ENCODE data around the gene TRIP13. TPM values are rescaled to one million over a fixed set of nuclear protein-coding genes. Genes with fewer than 3 reads are reported as not detected.
A peak's percentile ranks its signal among the peaks of the same experiment; 100 is the strongest.
"Not testable (repeated sequence)": the region's sequence is repeated elsewhere in the genome, so short reads cannot be mapped to it uniquely, and the experiment has no call there.

Gene TRIP13
- total RNA-seq, 1 experiment from 2014 or later = 82.0 TPM

DNA sequence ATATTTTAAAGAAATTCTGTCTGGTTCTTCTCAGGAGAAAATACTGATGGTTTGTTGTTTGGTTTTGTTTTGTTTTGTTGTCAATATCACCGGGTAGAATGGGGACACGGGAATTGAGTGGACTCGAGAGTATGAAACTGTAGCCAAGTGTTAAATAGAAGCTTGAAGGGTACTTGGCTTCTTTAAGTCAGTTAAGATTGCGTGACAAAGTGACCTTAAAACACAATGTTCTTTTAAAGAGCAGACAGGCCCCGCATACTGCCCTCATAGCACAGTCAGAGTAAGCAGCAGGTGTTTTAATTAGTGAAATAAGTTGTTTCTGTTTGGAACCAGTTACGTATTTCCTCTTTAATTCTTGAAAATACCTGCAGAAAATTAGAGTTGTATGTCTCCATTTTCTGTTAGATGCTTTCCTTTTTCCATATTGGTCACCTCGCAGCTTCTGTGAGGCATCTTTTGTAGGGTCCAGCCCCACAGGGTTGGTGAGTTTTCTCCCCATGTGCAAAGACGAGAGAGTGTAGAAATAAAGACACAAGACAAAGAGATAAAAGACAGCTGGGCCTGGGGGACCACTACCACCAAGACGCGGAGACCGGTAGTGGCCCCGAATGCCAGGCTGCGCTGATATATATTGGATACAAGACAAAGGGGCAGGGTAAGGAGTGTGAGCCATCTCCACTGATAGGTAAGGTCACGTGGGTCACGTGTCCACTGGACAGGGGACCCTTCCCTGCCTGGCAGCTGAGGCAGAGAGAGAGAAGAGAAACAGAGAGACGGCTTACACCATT lies 9.6 kb downstream of the TRIP13 start:
- H3K36me3 ChIP-seq = peaks cover 68% of the 10 kb centered on the region
- no peak overlapping the region for H3K4me3 ChIP-seq
- H3K27me3 ChIP-seq = no peaks in the 10 kb centered on the region
- no peaks in the 10 kb centered on the region for H3K9me3 ChIP-seq
- DNase-seq = no peak

DNA sequence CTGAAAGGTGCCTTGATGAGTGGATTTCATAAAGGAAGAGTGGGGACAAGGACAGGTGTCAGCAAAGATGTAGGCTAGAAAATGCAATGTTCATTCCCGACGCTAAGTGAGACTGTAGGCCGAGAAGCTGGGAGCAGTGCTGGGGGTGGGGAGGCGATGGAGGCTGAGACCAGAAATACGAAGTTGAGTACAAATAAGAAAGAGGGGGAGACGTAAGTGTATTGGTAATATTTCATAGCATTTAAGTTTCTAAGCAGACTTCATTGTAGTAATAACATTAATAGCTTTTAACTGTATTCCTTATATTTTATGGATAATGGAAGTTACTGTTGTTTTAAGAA lies 11.0 kb downstream of the TRIP13 start:
- no peak overlapping the region for H3K4me3 ChIP-seq
- no peaks in the 10 kb centered on the region for H3K27me3 ChIP-seq
- no peak for DNase-seq
- H3K9me3 ChIP-seq = no peaks in the 10 kb centered on the region
- H3K36me3 ChIP-seq = peaks cover 81% of the 10 kb centered on the region

DNA sequence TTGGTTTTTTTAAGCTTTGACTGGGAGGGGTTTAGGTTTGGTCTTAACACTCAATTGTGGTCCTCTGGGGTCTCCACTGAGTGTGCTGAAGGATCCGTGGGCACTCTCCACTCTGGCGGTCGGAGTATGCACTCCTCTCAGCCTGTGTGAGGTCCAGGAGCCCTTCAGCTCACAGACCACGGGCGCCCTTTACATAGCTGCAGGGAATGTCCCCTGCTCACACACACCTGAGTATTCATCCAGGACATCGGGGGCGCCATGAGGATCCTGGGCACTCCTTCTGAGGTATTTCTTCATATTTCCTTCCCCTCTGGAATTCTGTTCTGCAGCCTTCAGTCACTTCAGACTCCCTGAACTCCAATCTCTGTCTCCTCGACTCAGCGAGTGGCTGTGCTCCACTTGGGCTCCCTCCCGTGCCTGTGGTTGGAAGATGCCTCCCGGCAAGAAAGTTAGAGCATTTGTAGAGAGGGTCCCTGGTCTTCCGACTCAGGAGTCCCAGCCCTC lies 12.5 kb downstream of the TRIP13 start:
- no peak overlapping the region for H3K4me3 ChIP-seq
- DNase-seq = no peak
- peaks cover 89% of the 10 kb centered on the region for H3K36me3 ChIP-seq
- H3K27me3 ChIP-seq = no peaks in the 10 kb centered on the region
- H3K9me3 ChIP-seq = no peaks in the 10 kb centered on the region

DNA sequence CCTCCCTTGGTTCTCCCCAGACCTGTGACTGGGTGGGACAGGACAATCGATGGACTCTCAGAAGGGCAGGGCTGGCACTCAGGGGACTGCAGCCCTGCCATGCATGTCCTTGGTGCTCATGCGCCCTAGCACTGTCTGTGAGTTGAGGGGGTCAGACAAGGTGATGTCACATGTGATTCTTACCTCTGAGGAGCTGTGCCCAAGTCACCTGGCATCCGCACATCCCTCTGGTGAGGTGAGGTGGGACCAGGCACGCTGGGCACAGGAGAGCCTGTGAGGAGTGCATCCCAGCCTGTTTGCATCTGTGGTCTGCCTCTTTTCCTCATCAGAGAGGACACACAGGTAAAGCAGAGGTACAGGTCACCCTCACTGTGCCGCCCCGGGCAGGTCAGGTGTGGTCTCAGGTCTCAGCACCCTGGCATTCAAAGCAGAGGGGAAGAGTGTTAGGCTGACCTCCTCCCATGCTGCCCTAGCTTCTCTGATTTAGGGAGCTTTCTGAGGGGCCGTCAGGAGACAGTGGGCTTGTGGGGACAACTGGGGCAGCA lies 14.8 kb downstream of the TRIP13 start:
- DNase-seq = no peak
- Histone ChIP-seq H3K4me3 (no peak overlapping the region), H3K36me3 (peaks cover 71% of the 10 kb centered on the region), H3K9me3 (no peaks in the 10 kb centered on the region), H3K27me3 (no peaks in the 10 kb centered on the region)

DNA sequence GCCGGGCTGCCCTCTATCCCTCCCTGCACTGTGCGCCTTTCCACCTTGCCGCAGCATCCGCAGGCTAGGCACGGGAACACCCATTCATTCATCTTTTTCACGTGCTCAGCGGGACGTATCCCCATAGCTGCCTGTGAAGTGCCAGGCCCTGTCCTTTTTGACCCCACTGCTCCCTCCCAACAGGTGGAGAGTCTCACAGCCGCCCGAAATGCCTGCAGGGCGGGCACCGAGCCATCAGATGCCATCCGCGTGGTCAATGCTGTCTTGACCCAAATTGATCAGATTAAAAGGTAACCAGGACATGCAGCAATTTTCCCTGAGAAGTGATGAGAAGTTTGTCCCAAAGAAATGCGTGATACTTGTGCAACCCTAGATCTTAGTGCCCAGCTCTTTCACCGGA lies 15.5 kb downstream of the TRIP13 start:
- Histone ChIP-seq H3K4me3 (no peak overlapping the region), H3K9me3 (no peaks in the 10 kb centered on the region), H3K36me3 (peaks cover 69% of the 10 kb centered on the region), H3K27me3 (no peaks in the 10 kb centered on the region)
- DNase-seq = no peak

DNA sequence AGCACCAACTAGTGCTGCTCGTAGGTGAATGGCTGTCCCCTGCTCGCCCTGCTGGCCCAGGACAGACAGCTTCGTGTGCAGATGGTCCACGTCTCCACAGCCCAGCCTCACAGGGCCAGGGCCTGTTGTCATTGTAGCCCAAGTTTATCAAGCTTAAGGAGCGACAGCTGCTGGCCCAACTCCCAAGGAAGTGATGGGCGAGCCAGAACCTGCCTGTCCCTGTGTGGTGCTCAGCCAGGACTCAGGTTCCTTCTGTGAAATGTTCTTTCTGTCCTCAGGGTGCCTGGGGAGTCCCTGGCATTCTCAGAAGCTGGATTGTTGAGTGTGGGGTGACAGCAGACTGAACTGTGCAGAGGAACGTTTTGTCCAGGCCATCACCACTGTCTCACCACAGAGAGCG lies 16.4 kb downstream of the TRIP13 start:
- no peaks in the 10 kb centered on the region for H3K9me3 ChIP-seq
- DNase-seq = no peak
- H3K4me3 ChIP-seq = no peak overlapping the region
- H3K36me3 ChIP-seq = peaks cover 72% of the 10 kb centered on the region
- no peaks in the 10 kb centered on the region for H3K27me3 ChIP-seq

DNA sequence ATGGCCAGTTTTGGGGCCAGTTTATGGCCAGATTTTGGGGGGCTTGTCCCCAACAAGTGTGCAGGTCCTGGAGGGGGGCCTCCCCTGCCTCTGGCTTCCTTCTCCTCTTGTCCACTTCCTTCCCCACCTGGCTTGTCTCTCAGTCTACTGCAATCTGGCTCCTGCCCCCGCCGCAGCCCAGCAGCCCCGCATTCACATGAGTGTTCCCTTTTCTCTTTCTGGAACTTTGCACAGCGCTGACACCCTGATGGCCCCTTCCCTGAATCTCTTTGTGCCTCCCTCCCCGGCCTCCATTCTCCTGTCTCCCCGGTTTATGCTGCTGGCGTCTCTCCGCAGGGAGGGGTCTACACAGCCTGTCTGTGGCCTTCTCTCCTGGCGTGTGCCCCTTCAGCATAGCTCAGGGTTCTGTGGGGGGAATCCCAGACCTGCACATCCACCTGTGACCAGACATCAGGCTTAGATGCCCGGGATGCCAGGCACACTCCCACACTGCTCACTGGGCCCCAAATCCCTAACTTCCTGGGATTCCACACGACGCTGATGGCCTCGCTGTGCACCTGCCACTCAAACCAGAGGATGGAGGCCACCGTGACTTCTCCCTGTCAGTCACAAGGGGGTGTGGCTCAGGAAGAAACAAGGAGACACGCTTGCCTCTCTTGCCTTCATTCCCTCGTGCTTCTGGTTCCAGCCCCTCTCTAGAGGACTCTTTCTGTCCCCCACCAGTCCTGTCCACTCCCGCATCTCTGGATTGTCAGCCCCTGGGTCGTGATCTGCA lies 17.5 kb downstream of the TRIP13 start:
- Histone ChIP-seq H3K4me3 (no peak overlapping the region), H3K27me3 (no peaks in the 10 kb centered on the region), H3K9me3 (no peaks in the 10 kb centered on the region), H3K36me3 (peaks cover 73% of the 10 kb centered on the region)
- DNase-seq = no peak

DNA sequence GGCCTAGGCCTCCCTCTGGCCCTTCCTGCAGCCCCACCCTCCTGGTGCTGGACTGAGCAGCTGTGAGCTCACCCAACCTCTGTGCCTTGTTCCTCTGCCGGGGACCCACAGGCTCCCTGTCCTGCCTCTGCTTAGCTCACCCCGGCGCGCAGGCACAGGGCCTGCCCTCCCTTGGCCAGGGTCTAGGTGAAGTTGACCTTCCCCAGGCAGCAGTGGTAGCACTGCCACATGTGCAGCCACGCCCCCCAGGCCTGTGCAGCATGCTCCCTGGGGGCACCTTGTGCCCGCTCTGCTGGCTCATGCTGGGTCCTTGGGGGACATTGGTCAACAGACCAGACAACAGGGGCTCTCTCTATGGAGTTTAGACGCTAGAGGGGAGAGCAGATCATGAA lies 18.1 kb downstream of the TRIP13 start:
- no peak overlapping the region for H3K4me3 ChIP-seq
- no peak for DNase-seq
- no peaks in the 10 kb centered on the region for H3K27me3 ChIP-seq
- peaks cover 70% of the 10 kb centered on the region for H3K36me3 ChIP-seq
- no peaks in the 10 kb centered on the region for H3K9me3 ChIP-seq

DNA sequence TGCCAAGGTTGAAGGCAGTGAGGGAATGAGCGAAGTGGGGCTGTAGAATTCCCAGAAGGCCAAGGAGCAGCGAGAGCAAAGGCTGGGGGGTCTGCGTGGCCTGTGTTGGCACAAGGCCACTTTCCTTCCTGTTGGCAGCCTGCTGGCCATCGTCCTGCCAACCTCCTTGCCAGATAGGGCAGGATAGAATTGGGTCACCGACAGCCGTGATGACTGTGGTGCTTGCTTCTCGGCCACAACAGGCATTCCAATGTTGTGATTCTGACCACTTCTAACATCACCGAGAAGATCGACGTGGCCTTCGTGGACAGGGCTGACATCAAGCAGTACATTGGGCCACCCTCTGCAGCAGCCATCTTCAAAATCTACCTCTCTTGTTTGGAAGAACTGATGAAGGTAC lies 18.9 kb downstream of the TRIP13 start:
- H3K36me3 ChIP-seq = peaks cover 70% of the 10 kb centered on the region
- no peaks in the 10 kb centered on the region for H3K9me3 ChIP-seq
- H3K4me3 ChIP-seq = no peak overlapping the region
- peak; percentile 56 for DNase-seq
- no peaks in the 10 kb centered on the region for H3K27me3 ChIP-seq

DNA sequence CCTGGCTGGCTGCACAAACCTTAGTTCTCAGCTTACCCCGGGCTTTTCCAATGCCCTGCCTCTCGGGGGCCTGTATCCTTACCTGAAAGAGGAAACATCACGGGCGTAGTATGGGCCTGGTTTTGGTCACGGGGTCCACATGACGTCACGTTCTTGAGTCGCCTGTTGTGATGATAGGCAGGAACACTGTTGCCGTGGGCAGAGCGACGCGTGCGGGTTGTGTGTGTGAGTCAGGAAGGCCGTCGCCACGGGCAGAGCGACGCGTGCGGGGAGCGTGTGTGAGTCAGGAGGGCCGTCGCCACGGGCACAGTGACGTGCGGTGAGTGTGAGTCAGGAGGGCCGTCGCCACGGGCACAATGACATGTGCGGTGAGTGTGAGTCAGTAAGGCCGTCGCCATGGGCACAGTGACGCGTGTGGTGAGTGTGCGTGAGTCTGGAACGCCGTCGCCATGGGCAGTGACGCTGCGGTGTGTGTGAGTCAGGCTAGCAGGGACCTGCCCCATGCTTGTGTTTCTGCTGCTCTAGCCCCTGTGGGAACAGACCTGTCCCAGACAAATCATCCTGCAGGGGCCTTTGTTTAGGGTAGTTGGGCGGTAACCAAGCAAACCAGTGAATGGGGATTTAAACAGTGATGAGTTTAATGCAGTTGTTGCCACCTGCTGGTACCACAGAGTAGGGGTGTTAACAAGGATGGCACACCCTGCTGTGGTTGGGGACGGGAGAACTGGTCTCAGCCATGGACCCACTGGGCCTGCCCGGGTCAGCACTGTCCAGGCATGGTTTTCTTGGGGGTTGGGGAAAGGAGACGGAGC lies 19.8 kb downstream of the TRIP13 start:
- Histone ChIP-seq H3K27me3 (no peaks in the 10 kb centered on the region), H3K36me3 (peaks cover 70% of the 10 kb centered on the region), H3K4me3 (no peak overlapping the region), H3K9me3 (no peaks in the 10 kb centered on the region)
- DNase-seq = peak; percentile 96

DNA sequence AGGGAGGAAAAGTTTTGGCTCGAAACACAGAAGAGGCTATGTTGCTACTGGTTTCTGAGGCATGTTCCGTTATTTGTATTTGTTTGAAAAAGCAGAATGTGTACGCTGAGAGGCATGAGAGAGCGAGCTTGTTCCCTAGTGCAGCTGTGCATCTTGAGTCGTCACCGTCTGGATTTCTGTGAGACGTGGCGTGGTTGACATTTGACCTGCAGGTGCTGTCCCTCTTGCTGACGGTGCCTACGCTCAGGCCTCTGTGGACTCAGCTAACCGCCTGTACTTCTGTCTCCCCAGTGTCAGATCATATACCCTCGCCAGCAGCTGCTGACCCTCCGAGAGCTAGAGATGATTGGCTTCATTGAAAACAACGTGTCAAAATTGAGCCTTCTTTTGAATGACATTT lies 21.5 kb downstream of the TRIP13 start:
- H3K4me3 ChIP-seq = no peak overlapping the region
- H3K36me3 ChIP-seq = peaks cover 69% of the 10 kb centered on the region
- DNase-seq = no peak
- H3K27me3 ChIP-seq = no peaks in the 10 kb centered on the region
- H3K9me3 ChIP-seq = no peaks in the 10 kb centered on the region

DNA sequence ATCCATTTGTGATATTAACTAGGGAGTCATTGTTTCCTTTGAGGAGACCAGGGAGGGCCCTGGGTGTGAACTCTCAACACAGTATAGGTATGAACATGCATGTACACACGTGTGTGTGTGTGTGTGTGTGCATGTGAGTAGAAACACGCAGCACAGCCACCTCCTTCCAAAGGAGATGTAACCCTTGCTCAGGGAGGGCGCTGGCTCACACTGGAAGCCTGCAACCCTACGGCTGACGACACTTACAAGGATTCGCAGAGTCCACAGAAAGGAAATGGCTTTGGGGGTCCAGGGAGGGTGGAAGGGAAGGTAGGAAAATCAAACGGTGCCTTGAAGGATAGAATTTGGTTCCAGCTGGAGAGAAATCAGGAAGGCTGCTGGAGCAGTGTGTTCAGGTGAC lies 21.9 kb downstream of the TRIP13 start:
- DNase-seq = no peak
- H3K9me3 ChIP-seq = no peaks in the 10 kb centered on the region
- peaks cover 69% of the 10 kb centered on the region for H3K36me3 ChIP-seq
- no peaks in the 10 kb centered on the region for H3K27me3 ChIP-seq
- no peak overlapping the region for H3K4me3 ChIP-seq

DNA sequence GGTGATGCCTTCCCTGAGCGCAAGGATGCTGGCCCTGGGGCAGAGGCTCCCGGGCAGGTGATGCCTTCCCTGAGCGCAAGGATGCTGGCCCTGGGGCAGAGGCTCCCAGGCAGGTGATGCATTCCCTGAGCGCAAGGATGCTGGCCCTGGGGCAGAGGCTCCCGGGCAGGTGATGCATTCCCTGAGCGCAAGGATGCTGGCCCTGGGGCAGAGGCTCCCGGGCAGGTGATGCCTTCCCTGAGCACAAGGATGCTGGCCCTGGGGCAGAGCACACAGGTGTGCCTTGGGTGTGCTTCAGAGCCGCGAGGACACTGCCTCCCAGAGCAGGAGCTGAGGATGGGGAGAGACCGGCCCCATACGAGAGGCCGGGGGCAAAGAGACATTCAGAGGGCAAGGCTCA lies 22.7 kb downstream of the TRIP13 start:
- H3K9me3 ChIP-seq, H3K27me3 ChIP-seq, H3K4me3 ChIP-seq, DNase-seq: not testable (repeated sequence)
- peaks cover 64% of the 10 kb centered on the region for H3K36me3 ChIP-seq

DNA sequence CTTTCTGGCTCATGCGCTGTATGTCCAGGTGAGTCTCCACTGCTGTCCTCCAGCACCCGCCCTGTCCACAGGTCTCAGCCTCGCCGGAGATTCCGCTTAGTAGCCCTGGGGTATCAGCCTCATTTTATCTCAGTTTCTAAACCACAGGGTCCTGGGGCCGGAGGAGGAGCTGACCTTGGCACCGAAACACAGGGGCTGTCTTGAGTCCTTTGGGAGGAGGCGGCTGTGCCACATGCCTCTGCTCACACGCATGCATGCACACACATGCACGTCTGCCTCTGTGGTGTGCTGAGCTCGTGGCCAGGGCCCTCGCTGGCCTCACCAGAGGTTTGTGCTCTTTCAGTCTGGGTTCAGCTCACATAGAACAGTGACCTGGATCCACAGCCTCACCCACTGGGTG lies 23.3 kb downstream of the TRIP13 start:
- Histone ChIP-seq H3K4me3 (no peak overlapping the region), H3K36me3 (peaks cover 64% of the 10 kb centered on the region), H3K9me3 (no peaks in the 10 kb centered on the region), H3K27me3 (no peaks in the 10 kb centered on the region)
- no peak for DNase-seq

DNA sequence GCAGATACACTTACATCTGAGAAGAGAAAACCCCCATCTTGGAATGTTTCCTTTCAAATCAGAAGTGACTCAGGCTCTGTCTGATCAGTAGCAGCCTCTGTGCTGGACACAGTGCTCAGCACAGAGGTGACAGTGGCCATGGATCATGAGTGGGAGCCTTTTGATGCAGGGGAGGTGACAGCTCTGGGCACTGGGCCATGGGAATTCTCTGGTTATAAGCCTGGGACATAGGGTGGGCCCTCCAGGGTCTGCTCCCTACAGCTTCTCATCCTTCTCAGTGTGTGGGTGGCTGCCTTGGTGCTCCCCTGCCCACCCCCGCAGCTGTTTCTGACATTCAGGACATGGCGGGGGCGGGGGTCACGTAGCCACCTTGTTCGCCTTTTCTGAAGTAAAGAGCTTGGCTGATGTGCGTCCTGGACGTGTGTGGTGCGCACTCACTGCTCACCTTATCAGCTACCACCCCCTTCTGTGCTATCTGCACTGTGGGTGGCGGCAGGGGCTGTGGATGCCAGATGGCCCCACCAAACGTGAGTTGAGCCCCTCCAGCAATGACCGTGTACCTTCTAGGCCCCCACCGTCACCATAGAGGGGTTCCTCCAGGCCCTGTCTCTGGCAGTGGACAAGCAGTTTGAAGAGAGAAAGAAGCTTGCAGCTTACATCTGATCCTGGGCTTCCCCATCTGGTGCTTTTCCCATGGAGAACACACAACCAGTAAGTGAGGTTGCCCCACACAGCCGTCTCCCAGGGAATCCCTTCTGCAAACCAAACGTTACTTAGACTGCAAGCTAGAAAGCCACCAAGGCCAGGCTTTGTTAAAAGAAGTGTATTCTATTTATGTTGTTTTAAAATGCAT lies 24.0 kb downstream of the TRIP13 start:
- Histone ChIP-seq H3K27me3 (no peaks in the 10 kb centered on the region), H3K9me3 (no peaks in the 10 kb centered on the region), H3K36me3 (peaks cover 64% of the 10 kb centered on the region), H3K4me3 (no peak overlapping the region)
- DNase-seq = no peak

DNA sequence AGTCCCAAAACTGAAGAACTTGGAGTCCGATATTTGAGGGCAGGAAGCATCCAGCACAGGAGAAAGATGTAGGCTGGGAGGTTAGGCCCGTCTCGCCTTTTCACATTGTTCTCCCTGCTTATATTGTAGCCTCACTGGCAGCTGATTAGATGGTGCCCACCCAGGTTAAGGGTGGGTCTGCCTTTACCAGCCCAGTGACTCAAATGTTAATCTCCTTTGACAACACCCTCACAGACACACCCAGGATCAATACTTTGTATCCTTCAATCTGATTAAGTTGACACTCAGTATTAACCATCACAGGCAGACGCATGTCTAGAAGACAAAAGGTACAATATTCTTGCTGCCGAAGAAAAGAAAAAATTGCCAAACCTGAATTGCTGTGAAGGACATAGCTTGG lies 26.0 kb downstream of the TRIP13 start:
- not testable (repeated sequence) for H3K4me3 ChIP-seq, H3K9me3 ChIP-seq, H3K27me3 ChIP-seq, DNase-seq
- peaks cover 50% of the 10 kb centered on the region for H3K36me3 ChIP-seq

Measured in MG63 (cell line).